Measurements from ENCODE around the gene REV1. TPM values are rescaled to one million over a fixed set of nuclear protein-coding genes. Genes with fewer than 3 reads are reported as not detected.
"Not testable (repeated sequence)": the region's sequence is repeated elsewhere in the genome, so short reads cannot be mapped to it uniquely, and the experiment has no call there.

REV1 gene
- total RNA-seq, 1 donor from 2014 or later, result 42.8 TPM

DNA sequence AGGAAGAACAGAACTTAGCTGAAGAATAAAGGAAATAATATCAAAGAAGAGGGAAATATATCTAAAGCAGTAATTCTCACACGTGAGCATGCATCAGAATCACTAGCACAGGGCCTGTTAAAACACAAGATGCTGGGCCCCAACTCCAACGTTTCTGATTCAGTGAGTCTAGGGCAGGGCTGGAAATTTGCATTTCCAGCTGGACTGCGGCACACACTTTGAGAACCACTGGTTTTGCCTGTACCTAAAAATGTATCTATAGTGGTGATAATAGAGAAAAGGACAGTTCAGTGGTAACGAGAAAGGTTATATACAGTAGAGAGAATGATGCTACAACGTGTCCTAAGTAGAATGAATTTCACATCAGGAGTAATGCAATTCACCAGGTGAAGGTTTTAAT lies 11.2 kb downstream of the REV1 start:
- H3K9me3 ChIP-seq (replicated peaks), result no peaks in the 10 kb centered on the region
- no peak overlapping the region for H3K4me3 ChIP-seq
- no peaks in the 10 kb centered on the region for H3K36me3 ChIP-seq
- H3K27ac ChIP-seq (replicated peaks), result no peak overlapping the region
- H3K4me1 ChIP-seq, result peaks cover 98% of the 10 kb centered on the region
- no peak for DNase-seq
- TF ChIP-seq, protein P1, sequence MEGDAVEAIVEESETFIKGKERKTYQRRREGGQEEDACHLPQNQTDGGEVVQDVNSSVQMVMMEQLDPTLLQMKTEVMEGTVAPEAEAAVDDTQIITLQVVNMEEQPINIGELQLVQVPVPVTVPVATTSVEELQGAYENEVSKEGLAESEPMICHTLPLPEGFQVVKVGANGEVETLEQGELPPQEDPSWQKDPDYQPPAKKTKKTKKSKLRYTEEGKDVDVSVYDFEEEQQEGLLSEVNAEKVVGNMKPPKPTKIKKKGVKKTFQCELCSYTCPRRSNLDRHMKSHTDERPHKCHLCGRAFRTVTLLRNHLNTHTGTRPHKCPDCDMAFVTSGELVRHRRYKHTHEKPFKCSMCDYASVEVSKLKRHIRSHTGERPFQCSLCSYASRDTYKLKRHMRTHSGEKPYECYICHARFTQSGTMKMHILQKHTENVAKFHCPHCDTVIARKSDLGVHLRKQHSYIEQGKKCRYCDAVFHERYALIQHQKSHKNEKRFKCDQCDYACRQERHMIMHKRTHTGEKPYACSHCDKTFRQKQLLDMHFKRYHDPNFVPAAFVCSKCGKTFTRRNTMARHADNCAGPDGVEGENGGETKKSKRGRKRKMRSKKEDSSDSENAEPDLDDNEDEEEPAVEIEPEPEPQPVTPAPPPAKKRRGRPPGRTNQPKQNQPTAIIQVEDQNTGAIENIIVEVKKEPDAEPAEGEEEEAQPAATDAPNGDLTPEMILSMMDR (IDR thresholded peaks at IDR 0.05; ENCODE audit: borderline replicate concordance), result no peak
- intact Hi-C loops (cut with micrococcal nuclease), result loop anchor here (10.0 kb wide), 1 partner anchor 134 kb away; no protein-coding TSS in a partner anchor
- no peaks in the 10 kb centered on the region for H3K27me3 ChIP-seq (ENCODE audit: low read depth)

GRCh38 chr2:99477054-99477453 lies 12.8 kb downstream of the REV1 start:
- intact Hi-C loops (cut with micrococcal nuclease), result loop anchor here (10.0 kb wide), 1 partner anchor 132 kb away; no protein-coding TSS in a partner anchor
- TF ChIP-seq, protein P1 (IDR thresholded peaks at IDR 0.05; ENCODE audit: borderline replicate concordance), result no peak
- H3K27ac ChIP-seq (replicated peaks), result peak overlapping the region; percentile 66
- no peak for DNase-seq
- no peaks in the 10 kb centered on the region for H3K9me3 ChIP-seq (replicated peaks)
- no peak overlapping the region for H3K4me3 ChIP-seq
- H3K27me3 ChIP-seq (ENCODE audit: low read depth), result no peaks in the 10 kb centered on the region
- no peaks in the 10 kb centered on the region for H3K36me3 ChIP-seq
- H3K4me1 ChIP-seq, result peaks cover 100% of the 10 kb centered on the region

GRCh38 chr2:99476629-99477028 lies 13.2 kb downstream of the REV1 start:
- H3K9me3 ChIP-seq (replicated peaks), result no peaks in the 10 kb centered on the region
- no peak overlapping the region for H3K4me3 ChIP-seq
- no peaks in the 10 kb centered on the region for H3K36me3 ChIP-seq
- H3K27ac ChIP-seq (replicated peaks), result peak overlapping the region; percentile 66
- peaks cover 100% of the 10 kb centered on the region for H3K4me1 ChIP-seq
- TF ChIP-seq, protein P1 (IDR thresholded peaks at IDR 0.05; ENCODE audit: borderline replicate concordance), result no peak
- DNase-seq, result no peak
- no peaks in the 10 kb centered on the region for H3K27me3 ChIP-seq (ENCODE audit: low read depth)
- intact Hi-C loops (cut with micrococcal nuclease), result loop anchor here (10.0 kb wide), 1 partner anchor 132 kb away; no protein-coding TSS in a partner anchor

- H3K27me3 ChIP-seq (ENCODE audit: low read depth); H3K36me3 ChIP-seq; DNase-seq; H3K4me3 ChIP-seq; H3K9me3 ChIP-seq (replicated peaks): not testable (repeated sequence)
- intact Hi-C loops (cut with micrococcal nuclease), result loop anchor here (10.0 kb wide), 1 partner anchor 130 kb away; no protein-coding TSS in a partner anchor
- peak overlapping the region; percentile 66 for H3K27ac ChIP-seq (replicated peaks)
- H3K4me1 ChIP-seq, result peaks cover 100% of the 10 kb centered on the region
Observed at GRCh38 chr2:99475095-99475494, 14.7 kb downstream of the REV1 start.

DNA sequence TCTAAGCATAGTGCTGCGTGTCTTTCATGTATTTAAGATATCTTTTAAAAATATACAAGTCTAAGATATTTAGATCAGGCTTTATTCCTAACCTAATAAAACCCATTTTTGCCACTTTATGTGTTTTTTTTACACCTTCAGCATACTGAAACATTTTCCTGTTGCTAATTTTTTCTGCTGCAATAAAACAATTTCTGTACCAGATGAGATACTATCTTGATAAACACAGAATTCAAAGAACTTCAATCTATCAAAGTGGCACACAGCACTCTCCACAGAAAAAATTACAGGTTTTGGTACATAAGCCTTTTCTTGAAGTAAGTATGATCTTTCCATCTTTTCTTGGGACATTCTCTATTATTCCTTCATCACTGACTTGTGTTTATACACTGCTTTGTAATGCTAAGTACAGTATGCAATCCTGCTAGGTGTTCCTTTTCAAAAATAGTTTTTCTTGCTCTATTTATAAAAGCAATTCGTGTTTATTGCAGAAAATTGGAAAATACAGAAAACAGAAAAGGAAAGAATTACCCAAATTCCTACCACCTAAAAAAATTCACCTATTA lies 16.2 kb downstream of the REV1 start:
- Histone ChIP-seq H3K4me1 (peaks cover 100% of the 10 kb centered on the region), H3K27ac (replicated peaks) (peak overlapping the region; percentile 66), H3K27me3 (ENCODE audit: low read depth) (no peaks in the 10 kb centered on the region), H3K36me3 (no peaks in the 10 kb centered on the region), H3K9me3 (replicated peaks) (no peaks in the 10 kb centered on the region), H3K4me3 (no peak overlapping the region)
- TF ChIP-seq, protein P1 (IDR thresholded peaks at IDR 0.05; ENCODE audit: borderline replicate concordance), result no peak
- intact Hi-C loops (cut with micrococcal nuclease), result loop anchor here (10.0 kb wide), 1 partner anchor 129 kb away; no protein-coding TSS in a partner anchor
- no peak for DNase-seq

DNA sequence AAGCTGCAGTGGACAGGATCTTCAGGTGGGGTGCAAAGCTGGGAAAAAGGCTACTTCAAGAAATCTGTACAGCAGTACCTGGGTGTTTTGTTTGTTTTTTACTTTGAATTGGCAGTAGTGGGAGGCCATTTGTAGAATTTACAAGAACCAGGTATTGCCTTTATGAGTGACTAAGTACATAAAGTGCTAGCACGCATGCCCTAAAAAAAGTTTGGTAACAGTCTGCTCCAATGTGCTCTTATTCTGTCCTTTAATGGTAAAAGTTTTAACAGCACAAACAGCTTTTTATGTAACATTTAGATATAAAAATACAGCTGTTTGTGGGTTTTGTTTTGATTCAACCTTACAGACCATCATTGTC lies 17.2 kb downstream of the REV1 start:
- Histone ChIP-seq H3K36me3 (no peaks in the 10 kb centered on the region), H3K27me3 (ENCODE audit: low read depth) (no peaks in the 10 kb centered on the region), H3K27ac (replicated peaks) (peak overlapping the region; percentile 54), H3K4me1 (peaks cover 97% of the 10 kb centered on the region), H3K4me3 (no peak overlapping the region), H3K9me3 (replicated peaks) (no peaks in the 10 kb centered on the region)
- DNase-seq, result no peak
- TF ChIP-seq, protein P1 (IDR thresholded peaks at IDR 0.05; ENCODE audit: borderline replicate concordance), result no peak
- intact Hi-C loops (cut with micrococcal nuclease), result loop anchor here (10.0 kb wide), 1 partner anchor 128 kb away; no protein-coding TSS in a partner anchor

Measured in left ventricle myocardium inferior (tissue), 1 donor.